Spleen (tissue), 11 donors: ENCODE data around the gene RAPGEF4. TPM values are rescaled to one million over a fixed set of nuclear protein-coding genes. Genes with fewer than 3 reads are reported as not detected.

Source experiments
- DNase-seq: peaks from one replicate; pipeline ENCODE4 v3.0.0-alpha.2; 2020
- H3K27ac ChIP-seq, 8 donors: fragments of 200-600 bp; sonication (generic) in 7 of 8; 1 replicate in 4 of 8; 2 replicates in 4 of 8; pipeline versions ENCODE4 v1.5.0 to v1.8.0; 2016 to 2021; ENCODE audit warnings: inconsistent platforms in 4 of 8, mild to moderate bottlenecking in 4 of 8, moderate library complexity in 1 of 8
- H3K27me3 ChIP-seq, 7 donors: fragments of 200-600 bp; sonication (generic) in 6 of 7; replicated peaks in 1 of 7; 1 replicate in 4 of 7; 2 replicates in 3 of 7; pipeline versions ENCODE4 v1.5.0 to v1.8.0; 2016 to 2021; ENCODE audit warnings: inconsistent platforms in 3 of 7, mild to moderate bottlenecking in 1 of 7
- H3K36me3 ChIP-seq, 6 donors: fragments of 200-600 bp; sonication (generic) in 5 of 6; 1 replicate in 4 of 6; 2 replicates in 2 of 6; pipeline versions ENCODE4 v1.5.0 to v1.8.0; 2016 to 2021; ENCODE audit warnings: inconsistent platforms in 2 of 6
- H3K4me1 ChIP-seq, 6 donors: fragments of 200-600 bp; sonication (generic) in 5 of 6; 1 replicate in 3 of 6; 2 replicates in 3 of 6; pipeline versions ENCODE4 v1.5.0 to v1.8.0; 2016 to 2021; ENCODE audit warnings: inconsistent platforms in 3 of 6
- H3K4me3 ChIP-seq, 8 donors: fragments of 200-600 bp; sonication (generic) in 7 of 8; 1 replicate in 4 of 8; 2 replicates in 4 of 8; pipeline versions ENCODE4 v1.5.0 to v1.8.0; 2016 to 2021; ENCODE audit warnings: inconsistent platforms in 4 of 8, mild to moderate bottlenecking in 4 of 8, moderate library complexity in 2 of 8
- H3K9me3 ChIP-seq, 8 donors: fragments of 200-600 bp; sonication (generic) in 7 of 8; 1 replicate in 4 of 8; 2 replicates in 4 of 8; pipeline versions ENCODE4 v1.5.0 to v1.8.0; 2016 to 2021; ENCODE audit warnings: inconsistent platforms in 4 of 8
- CTCF ChIP-seq, 11 experiments: fragments of 200-600 bp in 7 of 11; fragments of 450-650 bp in 4 of 11; sonication (generic) in 4 of 11; IDR thresholded peaks in 8 of 11; conservative IDR thresholded peaks in 3 of 11; 1 replicate in 7 of 11; 2 replicates in 4 of 11; pipeline versions ENCODE4 v1.4.0 to v1.8.0; 2016 to 2021; ENCODE audit warnings: antibody characterized with exemption in 11 of 11, inconsistent platforms in 4 of 11, mild to moderate bottlenecking in 1 of 11
- POLR2A ChIP-seq, 3 donors: fragments of 450-650 bp; IDR thresholded peaks; one replicate each; pipeline ENCODE4 v1.5.1; 2017; ENCODE audit warnings: antibody characterized with exemption in 3 of 3, mild to moderate bottlenecking in 1 of 3
- POLR2AphosphoS5 ChIP-seq, 3 donors: sonication (generic); formaldehyde crosslinking; IDR thresholded peaks; one replicate each; pipeline ENCODE4 v1.5.1; 2017; ENCODE audit warnings: antibody characterized with exemption in 3 of 3
- WGBS, 5 donors: extraction: QIAGEN DNeasy Blood & Tissue Kit in 3 of 5; methylation state at CpG; one replicate each; pipeline versions ENCODE4 v1.1.5 to v1.1.7; 2013 to 2018; 5-methylcytosine and 5-hydroxymethylcytosine counted together
- intact Hi-C: fragments of 100-400 bp; cut with DNase I; formaldehyde crosslinking; loops from one replicate; pipeline ENCODE4 v1.15.0; 2023; ENCODE audit warnings: low total_unique reads
- polyA plus RNA-seq, 3 donors: library from polyadenylated mRNA; stranded (reverse); fragments of 200-250 nt; gene quantifications; one replicate each; pipeline ENCODE4 v1.2.1, GENCODE V29; 2013
- total RNA-seq, 7 donors: library from RNA; depleted of rRNA in 3 of 7; stranded (reverse); fragments of >200 nt in 3 of 7; fragmentation: NEBNext Ultra II Directional in 4 of 7; extraction: Animal tissue kit (Norgen Biotek cat#: 25700) in 4 of 7; gene quantifications; one replicate each; pipeline versions ENCODE4 v1.1.0 to v1.2.1, GENCODE V29; 2016 to 2021
- donor health status: healthy with polysubstance abuse.
- donor health status: DM: no; HTN: no; CAD: no; lungs with moderate emphysema.
- donor health status: DM: no; HTN: no; CAD: no.
- donor health status: Bipolar disorder and iron deficiency.
- donor health status: healthy.
- donor health status: DM: no; HTN: no; CAD: no.
- donor health status: DM: yes; HTN: yes; CAD: no.

The RAPGEF4 gene
- total and polyA plus RNA-seq, 10 donors = 0.52 to 11.0 (median 1.9) TPM

GRCh38 chr2:172822585-172822984 is 86.9 kb downstream of the RAPGEF4 start:
- Histone ChIP-seq H3K36me3 (no peaks in the 10 kb centered on the region), H3K27me3 (no peaks in the 10 kb centered on the region), H3K27ac (no peak overlapping the region), H3K9me3 (no peaks in the 10 kb centered on the region), H3K4me3 (no peak overlapping the region), H3K4me1 (no peaks in the 10 kb centered on the region)
- 89 to 95% (median 95%) methylated on average over 6 of the region's 6 CpGs for WGBS, 5 donors
- TF ChIP-seq POLR2AphosphoS5 (IDR thresholded peaks at IDR 0.05) (no peak), POLR2A (IDR thresholded peaks at IDR 0.05) (no peak), CTCF (IDR thresholded peaks at IDR 0.05 in 8 of 11, conservative IDR thresholded peaks at IDR 0.05 in 3 of 11) (no peak)
- intact Hi-C loops = no loop called here
- no peak for DNase-seq

- H3K4me1 ChIP-seq = no peaks in the 10 kb centered on the region
- intact Hi-C loops = no loop called here
- H3K9me3 ChIP-seq = no peaks in the 10 kb centered on the region
- 54 to 73% (median 68%) methylated on average over 7 of the region's 7 CpGs for WGBS, 5 donors
- no peaks in the 10 kb centered on the region for H3K27me3 ChIP-seq
- H3K36me3 ChIP-seq = no peaks in the 10 kb centered on the region
- no peak overlapping the region for H3K27ac ChIP-seq
- TF ChIP-seq CTCF (IDR thresholded peaks at IDR 0.05 in 8 of 11, conservative IDR thresholded peaks at IDR 0.05 in 3 of 11) (no peak), POLR2A (IDR thresholded peaks at IDR 0.05) (no peak), POLR2AphosphoS5 (IDR thresholded peaks at IDR 0.05) (no peak)
- DNase-seq = no peak
- H3K4me3 ChIP-seq = no peak overlapping the region
Measured at GRCh38 chr2:172823261-172823850, 87.7 kb downstream of the RAPGEF4 start.

- Histone ChIP-seq H3K27me3 (no peaks in the 10 kb centered on the region), H3K4me3 (no peak overlapping the region), H3K9me3 (no peaks in the 10 kb centered on the region), H3K36me3 (no peaks in the 10 kb centered on the region), H3K27ac (no peak overlapping the region), H3K4me1 (no peaks in the 10 kb centered on the region)
- 88 to 94% (median 93%) methylated on average over 3 of the region's 3 CpGs for WGBS, 5 donors
- intact Hi-C loops = no loop called here
- no peak for DNase-seq
- no peak for TF ChIP-seq POLR2A (IDR thresholded peaks at IDR 0.05)
- no peak for TF ChIP-seq CTCF (IDR thresholded peaks at IDR 0.05 in 8 of 11, conservative IDR thresholded peaks at IDR 0.05 in 3 of 11)
- no peak for TF ChIP-seq POLR2AphosphoS5 (IDR thresholded peaks at IDR 0.05)
Measured at GRCh38 chr2:172826522-172826921, 90.9 kb downstream of the RAPGEF4 start.

- H3K4me3 ChIP-seq = no peak overlapping the region
- TF ChIP-seq POLR2AphosphoS5 (IDR thresholded peaks at IDR 0.05) = no peak
- TF ChIP-seq POLR2A (IDR thresholded peaks at IDR 0.05) = no peak
- no peak for TF ChIP-seq CTCF (IDR thresholded peaks at IDR 0.05 in 8 of 11, conservative IDR thresholded peaks at IDR 0.05 in 3 of 11)
- no peak for DNase-seq
- intact Hi-C loops = no loop called here
- no peaks in the 10 kb centered on the region for H3K4me1 ChIP-seq
- no peaks in the 10 kb centered on the region for H3K36me3 ChIP-seq
- H3K27ac ChIP-seq = no peak overlapping the region
- H3K27me3 ChIP-seq = no peaks in the 10 kb centered on the region
- H3K9me3 ChIP-seq = no peaks in the 10 kb centered on the region
- 81 to 90% (median 83%) methylated on average over 7 of the region's 7 CpGs for WGBS, 5 donors
Measured at GRCh38 chr2:172829229-172829628, 93.6 kb downstream of the RAPGEF4 start.
